HT1080 (cell line): ENCODE results near the gene CLRN2. TPM values are rescaled to one million over a fixed set of nuclear protein-coding genes. Genes with fewer than 3 reads are reported as not detected.

Source experiments
- DNase-seq: peaks from one replicate; pipeline ENCODE4 v3.0.0-alpha.2; 2015; ENCODE audit warnings: low read depth
- polyA plus RNA-seq, 2 experiments: library from polyadenylated mRNA; depleted of rRNA; stranded (reverse); fragments of >200 nt; gene quantifications; 2 replicates each; pipeline ENCODE4 v1.2.3, GENCODE V29; 2015
- total RNA-seq: library from RNA; depleted of rRNA; stranded (reverse); fragments of >200 nt; shearing (Covaris generic); gene quantifications from 2 replicates; pipeline ENCODE4 v1.2.3, GENCODE V29; 2014; rRNA removed

CLRN2 gene, protein sequence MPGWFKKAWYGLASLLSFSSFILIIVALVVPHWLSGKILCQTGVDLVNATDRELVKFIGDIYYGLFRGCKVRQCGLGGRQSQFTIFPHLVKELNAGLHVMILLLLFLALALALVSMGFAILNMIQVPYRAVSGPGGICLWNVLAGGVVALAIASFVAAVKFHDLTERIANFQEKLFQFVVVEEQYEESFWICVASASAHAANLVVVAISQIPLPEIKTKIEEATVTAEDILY
- not detected in 2 replicates for total RNA-seq
- not detected in 2 replicates for polyA plus RNA-seq (2015; cell fraction: cytosol; rRNA removed)
- polyA plus RNA-seq (2015; cell fraction: nucleus; rRNA removed) = not detected in 2 replicates

DNA sequence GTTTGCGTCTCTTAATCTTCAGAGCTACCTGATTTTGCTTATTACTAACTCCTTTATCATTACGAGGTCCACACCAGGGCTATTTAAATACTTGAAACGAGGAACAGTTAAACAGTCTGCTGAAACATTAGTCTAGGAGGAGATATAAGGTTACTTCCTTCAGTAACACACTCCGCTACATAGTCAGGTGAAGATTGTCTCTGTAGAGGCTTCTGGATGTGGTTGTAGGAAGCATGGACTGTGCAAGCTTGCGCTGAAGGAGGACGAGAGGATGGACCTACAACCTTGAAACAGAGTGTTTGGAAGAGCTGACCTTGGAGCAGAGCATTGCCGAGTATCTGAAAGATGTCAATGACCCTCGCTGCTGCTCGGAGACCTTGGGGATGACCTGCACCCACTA, at the start of gene CLRN2:
TSS of gene CLRN2 (plus strand) at position 301 of the 400 bp plus-strand sequence. CDS start 102 bp downstream, outside the sequence.
- no peak for DNase-seq

DNA sequence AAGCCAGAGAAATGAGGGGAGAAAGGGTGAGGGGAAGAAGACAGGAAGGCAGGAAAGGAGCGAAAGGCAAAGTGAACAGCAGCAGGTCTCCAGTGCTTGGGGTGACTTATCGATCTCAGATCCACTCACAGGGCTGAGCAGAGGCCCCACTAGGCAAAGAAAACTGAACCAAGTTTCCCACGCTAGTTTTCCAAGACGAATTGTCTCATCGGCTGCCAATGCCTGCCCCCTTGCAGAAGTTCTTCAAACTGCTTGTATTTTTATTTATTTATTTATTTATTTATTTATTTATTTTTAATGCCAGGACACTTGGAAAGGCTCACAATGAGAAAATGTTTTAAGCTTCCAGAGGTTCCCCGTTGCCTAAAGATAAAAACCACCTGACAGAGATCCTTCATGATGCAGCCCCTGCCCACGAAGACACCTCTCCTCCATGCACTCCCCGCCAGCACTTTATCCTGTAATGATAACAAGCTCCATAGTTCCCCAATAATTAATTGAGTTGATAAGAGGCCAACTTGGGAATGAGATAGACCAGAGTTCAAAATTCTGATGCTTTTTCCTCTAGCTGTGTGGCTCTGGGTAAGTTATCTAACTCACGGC, 46.2 kb upstream of the CLRN2 start:
- DNase-seq = no peak

DNA sequence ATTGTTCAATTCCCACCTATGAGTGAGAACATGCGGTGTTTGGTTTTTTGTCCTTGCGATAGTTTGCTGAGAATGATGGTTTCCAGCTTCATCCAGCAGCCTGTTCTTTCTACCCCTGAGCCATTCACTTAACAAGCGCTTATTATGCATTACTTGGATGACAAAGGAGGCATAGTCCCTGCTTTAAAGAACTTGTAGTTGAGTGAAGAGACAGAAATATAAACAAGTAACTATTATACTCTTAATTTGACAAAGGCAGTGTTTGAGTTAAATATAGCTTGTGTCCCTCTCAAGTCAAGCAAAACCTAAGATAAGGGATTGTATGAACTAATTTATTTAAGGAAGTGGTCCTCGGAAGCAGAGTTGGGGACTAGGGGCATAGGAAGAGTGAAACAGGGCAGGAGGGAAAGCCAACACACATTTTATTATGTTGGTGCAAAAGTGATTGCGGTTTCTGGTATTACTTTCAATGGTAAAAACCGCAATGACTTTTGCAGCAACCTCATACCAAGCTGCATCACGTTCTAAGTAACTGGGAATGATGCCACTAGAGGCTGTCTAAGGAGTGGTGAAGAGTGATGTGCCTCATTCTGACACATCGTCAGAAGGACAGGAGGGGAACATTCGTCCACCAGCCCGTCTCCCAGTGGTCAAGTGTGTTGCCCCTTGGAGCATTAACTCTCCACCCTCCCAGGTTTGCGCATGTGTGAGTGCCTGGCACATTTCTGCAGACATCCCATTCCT, 44.9 kb upstream of the CLRN2 start:
- DNase-seq = no peak

DNA sequence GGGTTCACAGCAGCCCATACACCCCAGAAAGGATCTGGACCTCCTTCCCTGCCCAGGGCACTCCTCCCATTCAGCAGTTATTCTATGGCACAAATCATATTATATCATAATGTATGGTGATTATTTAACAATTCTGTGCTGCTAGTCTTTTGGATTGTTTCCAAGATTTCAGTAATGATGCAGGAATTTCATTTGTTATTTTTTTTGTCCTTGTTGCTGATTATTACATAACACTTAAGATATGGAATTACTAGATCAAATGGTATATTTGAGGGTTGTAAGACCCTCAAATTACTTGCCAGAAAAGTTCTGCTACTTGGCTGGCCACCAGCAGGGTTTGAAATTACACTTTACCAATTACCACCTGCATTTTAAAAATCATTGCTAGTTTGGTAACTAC, 39.5 kb upstream of the CLRN2 start:
- no peak for DNase-seq

DNA sequence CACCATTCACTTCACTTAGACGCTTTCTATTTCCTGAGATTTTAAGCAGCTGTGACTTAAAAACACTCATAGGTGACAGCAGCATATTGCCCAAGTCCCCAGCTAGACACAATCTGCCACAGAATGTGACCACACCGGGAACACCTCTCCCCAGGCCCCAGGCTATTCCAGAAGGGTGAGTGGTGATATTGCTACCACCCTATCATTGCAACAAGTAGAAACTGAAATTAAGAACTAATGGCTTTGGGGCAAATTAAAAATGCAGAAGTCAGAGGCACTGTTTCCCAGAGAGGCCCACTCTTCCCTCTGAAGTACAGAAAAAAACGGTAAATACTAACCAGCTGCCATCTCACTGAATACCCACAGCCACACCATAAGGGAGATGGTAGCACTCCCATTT, 38.1 kb upstream of the CLRN2 start:
- DNase-seq = no peak

DNA sequence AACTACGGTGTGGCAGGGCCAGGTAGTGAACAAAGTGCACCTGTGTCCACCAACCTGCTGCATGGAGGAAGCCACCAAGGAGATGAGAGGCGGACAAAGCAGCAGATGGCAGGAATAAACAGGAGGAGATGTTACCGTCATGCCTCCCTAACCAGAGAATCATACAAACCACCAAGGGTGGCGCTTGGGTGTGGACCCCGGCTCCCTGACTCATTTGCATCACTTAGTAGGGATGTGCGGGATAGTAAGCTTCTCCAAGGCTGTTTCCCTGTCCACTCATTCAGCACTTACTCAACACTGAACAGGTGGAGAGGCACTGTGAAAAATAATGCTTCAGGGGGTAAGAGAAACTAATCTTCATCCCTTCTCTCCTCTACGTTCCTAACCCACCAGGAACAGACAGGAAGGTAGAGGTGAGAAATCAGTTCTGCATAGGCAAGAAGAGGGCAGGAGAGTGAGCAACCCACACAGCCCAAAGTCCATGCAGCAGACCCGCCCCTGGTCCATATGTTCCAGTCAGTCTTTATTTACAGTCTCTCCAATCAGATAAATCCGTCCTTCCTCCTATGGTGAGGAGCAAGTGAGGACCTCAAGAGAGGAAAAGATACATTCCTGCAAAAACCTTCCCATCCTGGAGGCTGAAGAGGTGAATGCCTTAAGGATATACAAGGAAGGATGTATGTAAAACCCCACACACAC, 37.0 kb upstream of the CLRN2 start:
- no peak for DNase-seq

DNA sequence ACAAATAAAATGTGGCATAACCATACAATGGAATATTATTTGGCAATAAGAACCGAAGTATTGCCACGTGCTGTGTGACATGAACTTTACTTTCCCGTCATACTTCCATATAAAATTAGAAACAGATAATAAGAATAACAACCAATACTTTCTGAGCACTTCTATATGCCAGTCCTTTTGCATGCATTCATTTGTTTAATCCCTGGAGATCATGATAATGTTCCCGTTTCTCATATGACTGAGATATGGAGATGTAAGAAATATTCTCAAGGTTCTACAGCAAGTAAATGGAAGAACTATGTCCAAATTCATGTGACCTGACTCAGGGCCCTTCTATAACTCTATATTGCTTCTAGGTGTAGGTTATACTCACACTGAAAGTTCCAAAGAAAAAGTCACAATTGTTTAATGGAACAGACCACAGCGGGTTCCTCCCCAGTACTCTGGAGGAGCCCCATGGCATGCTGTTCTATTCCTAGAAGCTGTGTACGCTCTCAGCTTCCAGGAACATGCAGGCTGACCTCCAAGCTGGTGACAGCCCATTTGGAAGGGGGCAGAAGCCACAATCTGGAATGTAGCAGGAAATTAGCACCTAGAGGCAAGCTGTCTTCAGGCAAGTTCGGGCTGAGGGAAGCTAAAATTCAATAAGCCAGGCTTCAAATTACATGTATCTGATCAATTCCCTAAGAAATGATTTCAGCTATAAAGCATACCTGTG, 34.6 kb upstream of the CLRN2 start:
- DNase-seq = no peak

DNA sequence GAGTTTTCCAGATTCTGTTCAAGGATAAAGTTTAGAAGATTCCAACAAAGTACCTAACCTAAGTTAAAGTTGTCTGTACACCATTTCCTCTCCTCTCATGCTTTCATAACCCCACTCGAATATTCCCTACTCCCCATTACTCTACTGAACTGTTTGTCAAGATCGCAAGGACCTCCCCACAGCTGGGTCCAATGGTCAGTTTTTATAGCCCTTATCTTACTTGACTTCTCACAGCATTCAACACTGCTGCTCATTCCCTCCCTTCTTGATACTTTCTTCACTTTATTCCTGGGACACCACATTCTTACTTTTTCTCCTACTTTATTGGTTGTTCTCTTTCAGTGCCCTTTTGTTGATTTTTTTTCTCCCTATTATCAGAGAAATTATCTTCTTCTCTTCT, 34.0 kb upstream of the CLRN2 start:
- no peak for DNase-seq

DNA sequence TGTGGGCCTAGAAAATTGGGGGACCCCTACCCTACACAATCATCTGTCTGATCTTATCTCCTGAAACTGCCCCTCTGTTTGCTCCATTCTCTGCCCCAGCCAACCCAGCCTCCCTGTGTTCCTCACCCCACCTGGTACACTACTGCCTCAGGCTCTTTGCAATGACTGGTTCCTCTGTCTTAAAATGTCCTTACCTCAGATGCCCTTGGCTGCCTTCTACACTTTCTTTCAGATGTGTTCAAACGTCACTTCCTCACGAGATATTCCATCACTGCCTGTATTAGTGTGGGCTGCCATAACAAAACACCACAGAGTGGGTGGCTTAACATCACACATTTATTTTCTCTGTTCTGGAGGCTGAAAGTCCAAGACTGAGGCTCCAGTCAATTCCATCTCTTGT, 32.2 kb upstream of the CLRN2 start:
- DNase-seq = no peak

DNA sequence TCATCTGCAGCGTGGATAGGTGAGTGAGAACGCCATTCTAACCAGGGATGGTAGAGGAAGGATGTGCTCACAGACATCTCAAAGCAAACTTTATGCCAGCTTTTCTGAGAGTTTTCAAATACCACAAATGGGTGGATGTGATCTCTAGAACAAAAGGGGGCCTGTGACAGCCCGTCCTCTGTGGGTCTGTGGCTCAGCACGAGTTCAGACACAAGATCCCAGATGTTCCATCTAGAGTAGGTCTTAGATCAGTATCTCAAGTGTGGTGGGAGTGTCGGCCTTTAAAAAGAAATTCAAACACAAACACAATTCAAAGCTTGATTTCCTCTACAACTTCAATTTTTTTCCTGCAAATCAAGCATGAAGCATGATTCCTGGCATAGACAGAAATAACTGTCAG, 25.8 kb upstream of the CLRN2 start:
- no peak for DNase-seq

DNA sequence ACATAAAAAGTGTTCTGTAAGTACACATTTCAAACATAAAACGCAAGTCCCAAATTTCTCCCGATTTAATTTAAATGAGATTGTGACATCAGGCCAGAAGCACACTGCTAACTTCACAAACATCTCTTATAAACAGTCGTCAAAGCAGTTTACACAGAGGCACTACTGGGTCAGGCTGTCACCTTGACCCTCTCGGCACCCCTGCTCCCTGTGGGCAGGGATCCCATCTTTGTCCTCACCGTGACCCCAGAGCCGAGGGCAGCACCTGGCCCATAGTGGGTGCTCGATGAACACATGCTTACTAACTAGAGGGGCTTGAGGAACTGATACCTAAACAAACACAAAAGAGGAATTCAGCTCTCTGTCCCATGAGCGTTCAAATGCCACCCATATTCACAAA, 25.2 kb upstream of the CLRN2 start:
- no peak for DNase-seq

DNA sequence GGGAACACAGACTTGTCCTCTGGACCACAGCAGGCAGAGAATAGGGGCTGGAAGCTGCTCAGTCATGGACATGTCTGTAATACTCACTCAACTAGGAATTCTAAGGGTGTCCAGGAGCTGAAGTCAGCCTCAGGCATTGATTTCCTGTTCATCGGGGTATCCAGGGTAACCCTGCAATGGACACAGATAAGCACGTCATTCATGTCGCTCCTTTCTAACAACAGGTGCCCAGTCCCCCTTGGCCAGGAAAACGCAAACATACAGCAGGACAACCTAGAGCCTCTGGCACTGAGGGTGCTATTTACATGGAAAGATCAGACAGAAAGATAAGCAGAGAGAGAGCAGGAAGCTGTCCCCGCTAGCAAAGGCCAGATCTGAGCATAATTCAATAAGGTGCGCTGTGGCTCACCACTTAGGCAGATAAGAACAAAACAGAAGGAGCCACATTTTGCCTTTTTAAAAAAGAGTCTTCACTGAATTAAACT, 24.3 kb upstream of the CLRN2 start:
- no peak for DNase-seq

DNA sequence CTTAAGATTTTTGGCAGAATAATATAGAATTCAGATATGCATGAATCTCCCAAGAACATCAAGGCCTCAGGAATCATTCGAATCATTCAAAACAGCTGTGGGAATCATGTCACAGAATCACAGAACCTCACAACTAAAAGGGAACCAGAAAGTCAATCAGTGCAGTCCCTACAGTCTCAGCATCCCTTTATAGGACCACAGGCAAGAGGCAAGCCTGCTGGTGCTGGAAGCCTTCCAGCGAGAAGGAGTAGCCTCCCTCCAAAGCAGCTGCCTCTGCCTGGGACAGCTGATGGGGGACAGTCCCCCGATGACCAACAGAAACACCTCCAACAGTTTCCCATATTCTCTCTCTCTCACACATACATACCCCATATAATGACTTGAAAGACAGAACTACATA, 23.8 kb upstream of the CLRN2 start:
- DNase-seq = no peak

DNA sequence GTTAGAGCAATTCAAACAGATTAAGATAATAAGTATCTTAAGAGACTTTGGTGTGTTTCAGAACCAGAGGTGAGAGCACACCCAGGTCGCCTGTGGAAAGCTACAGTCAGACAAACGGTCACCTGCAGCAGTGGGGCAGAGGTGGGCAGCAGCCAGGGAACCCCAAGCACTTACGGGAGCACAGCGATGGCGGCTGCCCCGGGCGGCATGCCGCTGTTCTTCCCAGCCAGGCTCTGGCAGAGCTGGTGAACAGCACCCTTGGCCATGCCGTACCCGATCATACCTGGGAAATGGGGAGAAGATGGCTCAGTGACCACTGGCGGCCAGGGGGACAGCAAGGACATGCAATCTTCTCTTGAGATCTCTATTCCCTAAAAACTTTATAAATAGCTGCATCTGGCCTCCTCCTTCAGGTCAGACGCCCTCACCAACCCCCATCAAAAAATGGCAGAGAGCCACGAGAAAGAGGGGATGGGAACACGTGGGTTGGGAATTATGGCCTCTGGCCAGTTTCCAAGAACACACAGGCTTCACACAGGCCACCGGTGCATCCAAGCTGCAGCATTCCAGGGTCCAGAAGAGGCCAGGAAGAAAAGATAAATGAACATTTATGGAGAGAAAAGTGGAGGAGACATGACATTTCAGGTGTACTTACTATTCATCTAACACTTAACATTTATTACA, 22.8 kb upstream of the CLRN2 start:
- no peak for DNase-seq

DNA sequence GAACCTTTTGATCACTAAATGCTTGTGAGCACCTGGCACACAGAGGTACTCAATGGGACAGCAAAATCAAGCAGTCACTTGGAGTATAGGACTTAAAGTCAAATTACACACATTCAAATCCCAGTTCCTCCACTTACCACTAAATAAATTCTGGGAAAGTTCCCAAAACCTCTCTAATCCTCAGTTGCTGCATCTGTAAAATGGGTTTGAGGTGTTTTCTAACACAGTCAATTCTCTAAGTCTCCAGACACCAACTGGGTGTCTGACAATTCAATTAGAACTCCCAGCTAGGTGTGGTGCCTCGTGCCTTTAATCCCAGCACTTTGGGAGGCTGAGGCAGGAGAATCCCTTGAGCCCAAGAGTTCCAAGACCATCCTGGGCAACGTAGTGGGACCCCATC, 22.1 kb upstream of the CLRN2 start:
- DNase-seq = no peak

DNA sequence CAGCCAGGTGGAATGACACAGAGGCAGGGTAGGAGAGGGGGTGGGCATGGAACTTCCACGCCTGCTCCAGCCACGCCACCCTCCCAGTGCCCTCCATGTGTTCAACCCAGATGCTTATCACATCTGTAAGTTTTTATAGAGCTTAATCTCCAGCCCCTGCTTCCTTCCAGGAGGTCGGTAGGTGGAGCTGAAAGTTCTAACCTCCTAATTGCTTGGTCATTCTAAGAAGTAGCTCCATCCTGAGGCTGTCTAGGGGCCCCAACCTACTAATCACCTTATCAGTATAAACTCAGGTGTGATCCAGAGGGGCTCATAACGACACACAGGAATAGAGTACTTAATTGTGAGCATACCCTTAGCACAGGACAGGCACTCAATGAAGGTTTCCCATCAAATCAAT, 21.3 kb upstream of the CLRN2 start:
- no peak for DNase-seq

DNA sequence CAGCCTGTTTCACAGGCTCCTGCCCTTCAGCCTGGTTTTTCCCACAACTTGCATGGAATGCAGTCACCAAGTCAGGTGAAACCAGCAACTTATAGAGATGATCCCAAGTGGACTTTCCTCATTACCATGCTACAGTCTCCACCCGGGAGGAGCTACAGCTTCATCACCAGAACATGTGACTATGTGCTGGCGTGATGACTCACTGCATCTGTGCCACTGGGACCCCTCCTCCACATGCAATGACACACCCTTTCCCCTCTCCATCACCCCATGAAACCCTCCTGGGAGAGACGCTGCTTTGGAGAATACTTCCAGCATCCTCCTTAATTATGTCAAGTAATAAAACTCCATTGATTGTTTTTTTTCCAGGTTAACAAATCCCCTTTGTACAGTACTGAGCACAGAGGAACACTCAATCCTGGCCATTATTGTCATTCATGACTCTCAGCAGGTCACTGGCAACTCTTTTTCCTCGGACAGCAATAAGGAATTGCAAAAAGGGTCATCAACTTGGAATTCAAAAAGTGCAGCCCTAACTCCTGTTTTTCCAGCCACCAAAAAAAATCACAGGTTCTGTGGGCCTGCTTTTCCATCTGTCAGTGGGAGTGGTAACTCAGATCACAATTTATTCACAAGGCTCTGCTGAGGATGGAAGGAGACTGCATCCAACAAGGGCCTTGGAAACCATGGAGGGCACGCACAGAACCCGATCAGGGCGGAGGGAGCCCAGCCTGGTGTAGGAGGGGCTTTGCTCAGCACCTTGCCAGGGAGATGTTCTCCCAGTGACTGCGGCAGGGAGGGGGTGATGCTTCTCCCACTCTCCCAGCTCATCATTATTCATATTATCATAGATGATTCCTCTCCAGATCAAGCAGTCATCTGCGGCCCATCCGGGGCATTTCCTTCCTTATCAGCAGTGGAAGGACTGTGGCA, 20.4 kb upstream of the CLRN2 start:
- DNase-seq = peak; percentile 91

DNA sequence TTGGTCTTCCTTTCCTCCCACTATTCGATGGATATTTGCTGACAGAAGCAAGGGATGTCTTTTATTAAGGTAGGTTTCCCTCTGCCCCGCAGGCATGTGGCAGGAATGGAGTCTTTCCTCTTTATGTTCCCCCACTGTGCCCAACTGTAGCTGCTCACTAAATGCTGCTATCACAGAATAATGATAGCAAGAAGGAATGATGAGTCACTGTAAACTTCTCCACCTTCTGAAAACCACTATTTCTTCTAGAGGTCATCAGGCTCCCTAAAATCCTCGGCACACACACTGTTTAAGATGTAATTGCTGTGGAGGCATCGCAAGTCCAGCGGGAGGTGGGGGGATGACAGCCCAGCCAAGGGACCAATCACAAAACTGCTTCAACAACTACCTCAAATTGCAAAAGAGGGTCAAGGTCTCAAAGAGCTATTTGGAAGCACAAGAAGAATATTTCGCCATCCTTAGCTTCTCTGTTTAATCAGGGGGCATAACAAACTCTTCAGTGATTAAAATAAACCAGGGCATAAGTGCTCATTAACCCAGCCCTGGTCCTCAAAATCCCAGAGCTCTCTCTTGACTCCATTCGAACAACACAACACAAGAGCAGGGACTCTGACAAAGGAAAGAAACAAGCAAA, 17.0 kb upstream of the CLRN2 start:
- no peak for DNase-seq

DNA sequence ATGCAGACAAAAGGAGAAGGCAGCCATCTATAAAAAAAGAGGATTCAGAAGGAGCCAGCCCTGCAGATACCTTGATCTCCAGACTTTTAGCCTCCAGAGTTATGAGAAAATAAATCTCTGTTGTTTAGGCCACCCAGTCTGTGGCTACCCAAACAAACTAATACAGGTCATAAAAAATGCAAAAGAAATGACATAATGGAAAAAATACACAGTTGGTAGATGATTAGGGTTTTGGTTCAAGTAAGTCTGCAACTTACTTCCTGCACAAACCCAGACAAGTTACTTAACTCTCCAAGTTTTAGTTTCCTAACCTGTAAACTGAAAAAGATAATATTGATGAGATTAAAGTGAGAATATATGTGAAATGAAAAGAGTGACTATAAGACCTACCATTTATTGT, 14.4 kb upstream of the CLRN2 start:
- no peak for DNase-seq
